H9 (cell line): Measurements from ENCODE around the gene SEPHS1. TPM values are rescaled to one million over a fixed set of nuclear protein-coding genes. Genes with fewer than 3 reads are reported as not detected.

Experiments
- DNase-seq: peaks from one replicate; pipeline ENCODE4 v3.0.0-alpha.2; 2017
- H2AFZ ChIP-seq: one replicate; pipeline ENCODE4 v1.6.1; 2013; ENCODE audit warnings: mild to moderate bottlenecking, low read length, control low read depth, moderate library complexity
- H2AK5ac ChIP-seq: 2 replicates; pipeline ENCODE4 v1.6.1; 2013; ENCODE audit warnings: low read length, control low read depth, mixed read lengths; ENCODE audit not compliant: insufficient read length
- H2BK120ac ChIP-seq: one replicate; pipeline ENCODE4 v1.6.1; 2013; ENCODE audit warnings: low read depth, mild to moderate bottlenecking, low read length, control low read depth, inconsistent platforms; ENCODE audit not compliant: poor library complexity, severe bottlenecking
- H2BK12ac ChIP-seq: 2 replicates; pipeline ENCODE4 v1.6.1; 2013; ENCODE audit warnings: low read length, control low read depth, mixed read lengths, low read depth; ENCODE audit not compliant: insufficient read length
- H2BK15ac ChIP-seq: 2 replicates; pipeline ENCODE4 v1.6.1; 2013; ENCODE audit warnings: low read depth, low read length, control low read depth
- H2BK20ac ChIP-seq: one replicate; pipeline ENCODE4 v1.6.1; 2013; ENCODE audit warnings: low read depth, mild to moderate bottlenecking, low read length, control low read depth, inconsistent platforms; ENCODE audit not compliant: poor library complexity, severe bottlenecking
- H2BK5ac ChIP-seq: 2 replicates; pipeline ENCODE4 v1.6.1; 2013; ENCODE audit warnings: low read length, control low read depth, mixed read lengths; ENCODE audit not compliant: insufficient read length
- H3K14ac ChIP-seq: 2 replicates; pipeline ENCODE4 v1.6.1; 2013; ENCODE audit warnings: low read length, control low read depth; ENCODE audit not compliant: insufficient read depth
- H3K18ac ChIP-seq: 2 replicates; pipeline ENCODE4 v1.6.1; 2013; ENCODE audit warnings: low read depth, mild to moderate bottlenecking, mixed read lengths, low read length, control low read depth; ENCODE audit not compliant: insufficient read length
- H3K23ac ChIP-seq: 2 replicates; pipeline ENCODE4 v1.6.1; 2013; ENCODE audit warnings: low read length, control low read depth, mixed read lengths, low read depth; ENCODE audit not compliant: insufficient read length
- H3K23me2 ChIP-seq: 2 replicates; pipeline ENCODE4 v1.6.1; 2013; ENCODE audit warnings: low read depth, mild to moderate bottlenecking, mixed read lengths, low read length, control low read depth; ENCODE audit not compliant: insufficient read length, poor library complexity, severe bottlenecking
- H3K27ac ChIP-seq: 2 replicates; pipeline ENCODE4 v1.5.1; 2013; ENCODE audit warnings: low read length, control low read depth, mixed read lengths, low read depth; ENCODE audit not compliant: insufficient read length
- H3K27me3 ChIP-seq: 2 replicates; pipeline ENCODE4 v1.6.1; 2013; ENCODE audit warnings: low read length, control low read depth, inconsistent platforms; ENCODE audit not compliant: insufficient read depth
- H3K4ac ChIP-seq: 2 replicates; pipeline ENCODE4 v1.6.1; 2013; ENCODE audit warnings: low read depth, mild to moderate bottlenecking, control low read depth, inconsistent platforms, low read length, moderate library complexity
- H3K4me1 ChIP-seq: 2 replicates; pipeline ENCODE4 v1.6.1; 2013; ENCODE audit warnings: low read length, control low read depth, inconsistent platforms; ENCODE audit not compliant: insufficient read depth
- H3K4me2 ChIP-seq: 2 replicates; pipeline ENCODE4 v1.6.1; 2013; ENCODE audit warnings: low read length, control low read depth, mixed read lengths; ENCODE audit not compliant: insufficient read length, insufficient read depth
- H3K56ac ChIP-seq: 2 replicates; pipeline ENCODE4 v1.6.1; 2013; ENCODE audit warnings: low read depth, mild to moderate bottlenecking, mixed read lengths, low read length, control low read depth; ENCODE audit not compliant: insufficient read length
- H3K79me1 ChIP-seq: 2 replicates; pipeline ENCODE4 v1.6.1; 2013; ENCODE audit warnings: low read depth, mild to moderate bottlenecking, moderate library complexity, low read length, control low read depth, inconsistent platforms; ENCODE audit not compliant: insufficient read depth, poor library complexity, severe bottlenecking
- H3K79me2 ChIP-seq: 2 replicates; pipeline ENCODE4 v1.6.1; 2013; ENCODE audit warnings: low read length, control low read depth, inconsistent platforms; ENCODE audit not compliant: insufficient read depth
- H3K9ac ChIP-seq: 2 replicates; pipeline ENCODE4 v1.6.1; 2013; ENCODE audit warnings: low read length, control low read depth, mixed read lengths; ENCODE audit not compliant: insufficient read length; ENCODE audit errors: extremely low read depth
- H3K9me3 ChIP-seq: one replicate; pipeline ENCODE4 v1.6.1; 2013; ENCODE audit warnings: low read depth, low read length, inconsistent platforms; ENCODE audit not compliant: control insufficient read depth
- H3T11ph ChIP-seq: one replicate; pipeline ENCODE4 v1.6.1; 2013; ENCODE audit warnings: mild to moderate bottlenecking, low read length, control low read depth, inconsistent platforms
- H4K20me1 ChIP-seq: one replicate; pipeline ENCODE4 v1.6.1; 2013; ENCODE audit not compliant: control insufficient read depth, insufficient read length, insufficient read depth
- H4K5ac ChIP-seq: 2 replicates; pipeline ENCODE4 v1.6.1; 2013; ENCODE audit warnings: low read depth, mild to moderate bottlenecking, mixed read lengths, low read length, control low read depth; ENCODE audit not compliant: insufficient read length
- H4K8ac ChIP-seq: replicated peaks from 2 replicates; pipeline ENCODE4 v1.6.1; 2013; ENCODE audit warnings: low read length, control low read depth, mixed read lengths, low read depth; ENCODE audit not compliant: insufficient read length
- H4K91ac ChIP-seq: 2 replicates; pipeline ENCODE4 v1.6.1; 2013; ENCODE audit warnings: low read depth, mild to moderate bottlenecking, moderate library complexity, mixed read lengths, low read length, control low read depth; ENCODE audit not compliant: insufficient read length
- H3K27ac Mint-ChIP-seq, 3 experiments: 2 replicates in 2 of 3; 3 replicates in 1 of 3; pipeline ENCODE4 v1.8.0; 2020 to 2021; ENCODE audit warnings: mixed read lengths in 3 of 3, mild to moderate bottlenecking in 1 of 3, moderate library complexity in 1 of 3
- H3K27me3 Mint-ChIP-seq: 2 replicates; pipeline ENCODE4 v1.8.0; 2021; ENCODE audit warnings: low read depth, mild to moderate bottlenecking, moderate library complexity, mixed read lengths
- H3K36me3 Mint-ChIP-seq, 3 experiments: 2 replicates in 2 of 3; 3 replicates in 1 of 3; pipeline ENCODE4 v1.8.0; 2020 to 2021; ENCODE audit warnings: low read depth in 3 of 3, mixed read lengths in 3 of 3; ENCODE audit not compliant: insufficient read depth in 1 of 3
- H3K4me1 Mint-ChIP-seq, 2 experiments: 2 replicates each; pipeline ENCODE4 v1.8.0; 2020; ENCODE audit warnings: mixed read lengths in 2 of 2
- H3K4me3 Mint-ChIP-seq, 2 experiments: 2 replicates in 1 of 2; 3 replicates in 1 of 2; pipeline ENCODE4 v1.8.0; 2020 to 2021; ENCODE audit warnings: mild to moderate bottlenecking in 2 of 2, mixed read lengths in 2 of 2, moderate library complexity in 1 of 2
- H3K9me3 Mint-ChIP-seq, 2 experiments: 2 replicates in 1 of 2; 3 replicates in 1 of 2; pipeline ENCODE4 v1.8.0; 2020; ENCODE audit warnings: mild to moderate bottlenecking in 2 of 2, mixed read lengths in 2 of 2, moderate library complexity in 1 of 2
- WGBS: extraction: QIAGEN DNeasy Blood & Tissue Kit; methylation state at CpG from one replicate; pipeline ENCODE4 v1.1.7; 2013; ENCODE audit warnings: missing lambda C conversion rate, low lambda C conversion rate, mixed read lengths; ENCODE audit not compliant: insufficient read length; ENCODE audit errors: extremely low coverage; 5-methylcytosine and 5-hydroxymethylcytosine counted together
- total RNA-seq: library from RNA; stranded (reverse); gene quantifications from 2 replicates; pipeline ENCODE4 v1.2.1, GENCODE V29; 2021
- TF ChIP-seq, protein P1 (sequence below): fragments of 200-600 bp; sonication (generic); conservative IDR thresholded peaks from 3 replicates; pipeline ENCODE4 v1.8.0; 2021; ENCODE audit warnings: antibody characterized with exemption, mild to moderate bottlenecking

SEPHS1 gene
- total RNA-seq, 1 experiment from 2014 or later, result 366 TPM

GRCh38 chr10:13268841-13269240 is 79.3 kb downstream of the SEPHS1 start:
- Histone ChIP-seq H2BK120ac (no peak overlapping the region), H3K4me1 (peaks cover 10% of the 10 kb centered on the region; the same call in 1 of the 2 replicates), H3K79me1 (no peaks in the 10 kb centered on the region), H2BK15ac (no peak overlapping the region), H3K27me3 (no peaks in the 10 kb centered on the region), H3K9me3 (no peaks in the 10 kb centered on the region), H3K4ac (no peak overlapping the region), H2AK5ac (no peak overlapping the region), H4K5ac (no peak overlapping the region), H3K9ac (no peak overlapping the region), H3T11ph (no peak overlapping the region), H3K23me2 (no peaks in the 10 kb centered on the region), H2BK5ac (no peak overlapping the region), H2BK12ac (no peak overlapping the region), H3K18ac (no peak overlapping the region), H4K91ac (no peak overlapping the region), H2BK20ac (no peak overlapping the region), H2AFZ (no peak overlapping the region), H3K56ac (no peak overlapping the region), H3K4me2 (no peak overlapping the region), H3K14ac (no peak overlapping the region), H3K27ac (no peak overlapping the region), H3K23ac (no peak overlapping the region), H3K79me2 (no peaks in the 10 kb centered on the region), H4K8ac (no peak overlapping the region), H4K20me1 (no peaks in the 10 kb centered on the region)
- WGBS, result no CpG with 5 or more reads among the region's 3 CpGs
- Mint-ChIP-seq H3K4me1 (peaks cover 25 to 36% of the 10 kb centered on the region in 2 experiments), H3K36me3 (no peaks in the 10 kb centered on the region), H3K27ac (peak overlapping the region in 1 of 3 experiments; percentile 59; a peak in 2 of 7 replicates), H3K27me3 (peaks cover 1% of the 10 kb centered on the region; the same call in 1 of the 2 replicates), H3K9me3 (no peaks in the 10 kb centered on the region), H3K4me3 (no peak overlapping the region)
- TF ChIP-seq, protein P1, sequence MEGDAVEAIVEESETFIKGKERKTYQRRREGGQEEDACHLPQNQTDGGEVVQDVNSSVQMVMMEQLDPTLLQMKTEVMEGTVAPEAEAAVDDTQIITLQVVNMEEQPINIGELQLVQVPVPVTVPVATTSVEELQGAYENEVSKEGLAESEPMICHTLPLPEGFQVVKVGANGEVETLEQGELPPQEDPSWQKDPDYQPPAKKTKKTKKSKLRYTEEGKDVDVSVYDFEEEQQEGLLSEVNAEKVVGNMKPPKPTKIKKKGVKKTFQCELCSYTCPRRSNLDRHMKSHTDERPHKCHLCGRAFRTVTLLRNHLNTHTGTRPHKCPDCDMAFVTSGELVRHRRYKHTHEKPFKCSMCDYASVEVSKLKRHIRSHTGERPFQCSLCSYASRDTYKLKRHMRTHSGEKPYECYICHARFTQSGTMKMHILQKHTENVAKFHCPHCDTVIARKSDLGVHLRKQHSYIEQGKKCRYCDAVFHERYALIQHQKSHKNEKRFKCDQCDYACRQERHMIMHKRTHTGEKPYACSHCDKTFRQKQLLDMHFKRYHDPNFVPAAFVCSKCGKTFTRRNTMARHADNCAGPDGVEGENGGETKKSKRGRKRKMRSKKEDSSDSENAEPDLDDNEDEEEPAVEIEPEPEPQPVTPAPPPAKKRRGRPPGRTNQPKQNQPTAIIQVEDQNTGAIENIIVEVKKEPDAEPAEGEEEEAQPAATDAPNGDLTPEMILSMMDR, result no peak
- DNase-seq, result no peak
